Gastroesophageal sphincter (tissue), 4 donors: ENCODE results near the gene MECR. TPM values are rescaled to one million over a fixed set of nuclear protein-coding genes. Genes with fewer than 3 reads are reported as not detected.

Experiments
- ATAC-seq: fragments of 150-250 bp; one replicate; pipeline ENCODE4 v1.9.1; 2016; ENCODE audit warnings: mild to moderate bottlenecking, moderate library complexity
- H3K27ac ChIP-seq, 4 donors: fragments of 200-600 bp; sonication (generic) in 3 of 4; 1 replicate in 3 of 4; 2 replicates in 1 of 4; pipeline ENCODE4 v1.5.1; 2016 to 2019
- H3K27me3 ChIP-seq: fragments of 200-600 bp; sonication (generic); one replicate; pipeline ENCODE4 v1.5.1; 2019
- H3K36me3 ChIP-seq, 2 donors: fragments of 200-600 bp; sonication (generic); one replicate each; pipeline ENCODE4 v1.5.1; 2019; ENCODE audit warnings: control low read depth in 1 of 2
- H3K4me1 ChIP-seq, 3 donors: fragments of 200-600 bp; sonication (generic); 1 replicate in 2 of 3; 2 replicates in 1 of 3; pipeline ENCODE4 v1.5.1; 2016 to 2019; ENCODE audit warnings: control low read depth in 2 of 3
- H3K4me3 ChIP-seq, 2 donors: fragments of 200-600 bp; sonication (generic); one replicate each; pipeline ENCODE4 v1.5.1; 2019; ENCODE audit warnings: mild to moderate bottlenecking in 1 of 2, moderate library complexity in 1 of 2
- H3K9me3 ChIP-seq, 3 donors: fragments of 200-600 bp; sonication (generic); one replicate each; pipeline ENCODE4 v1.5.1; 2017 to 2019; ENCODE audit warnings: control low read depth in 2 of 3
- CTCF ChIP-seq, 4 experiments: fragments of 200-600 bp in 2 of 4; fragments of 450-650 bp in 2 of 4; sonication (generic) in 1 of 4; IDR thresholded peaks; one replicate each; pipeline ENCODE4 v1.5.1; 2017 to 2019; ENCODE audit warnings: antibody characterized with exemption in 4 of 4, mild to moderate bottlenecking in 2 of 4, moderate library complexity in 2 of 4
- EP300 ChIP-seq: sonication (generic); formaldehyde crosslinking; IDR thresholded peaks from one replicate; pipeline ENCODE4 v1.6.1; 2017; ENCODE audit warnings: antibody characterized with exemption, mild to moderate bottlenecking
- POLR2A ChIP-seq, 2 donors: fragments of 450-650 bp; IDR thresholded peaks; one replicate each; pipeline ENCODE4 v1.6.1; 2017; ENCODE audit warnings: antibody characterized with exemption in 2 of 2, mild to moderate bottlenecking in 2 of 2, moderate library complexity in 1 of 2
- POLR2AphosphoS5 ChIP-seq: sonication (generic); formaldehyde crosslinking; IDR thresholded peaks from one replicate; pipeline ENCODE4 v1.6.1; 2017; ENCODE audit warnings: antibody characterized with exemption
- WGBS, 2 donors: methylation state at CpG; one replicate each; pipeline ENCODE4 v1.1.5; 2018; ENCODE audit warnings: low coverage in 1 of 2; 5-methylcytosine and 5-hydroxymethylcytosine counted together
- total RNA-seq, 4 donors: library from RNA; depleted of rRNA; stranded (reverse); fragments of >200 nt; gene quantifications; one replicate each; pipeline ENCODE4 v1.1.0, GENCODE V29; 2016

Gene MECR
- total RNA-seq, 4 donors from 2014 or later: 8.2 to 17.1 (median 12.9) TPM

GRCh38 chr1:29208442-29208841 lies 22.3 kb downstream of the MECR start:
- no peak for ATAC-seq
- no peak for TF ChIP-seq EP300
- no peak for TF ChIP-seq CTCF (IDR thresholded peaks at IDR 0.05)
- TF ChIP-seq POLR2AphosphoS5: no peak
- no peak for TF ChIP-seq POLR2A (IDR thresholded peaks at IDR 0.05)
- Histone ChIP-seq H3K9me3 (no peaks in the 10 kb centered on the region), H3K4me1 (no peaks in the 10 kb centered on the region), H3K4me3 (no peak overlapping the region), H3K36me3 (peaks cover 0 to 81% of the 10 kb centered on the region in 2 donors), H3K27me3 (no peaks in the 10 kb centered on the region), H3K27ac (no peak overlapping the region)
- 71 to 79% methylated on average over 4 of the region's 4 CpGs for WGBS, 2 donors

GRCh38 chr1:29202584-29203340 lies 28.0 kb downstream of the MECR start:
- 17 to 58% methylated on average over 3 to 10 of the region's 14 CpGs for WGBS, 2 donors
- TF ChIP-seq POLR2A (IDR thresholded peaks at IDR 0.05): no peak
- peak; percentile 91 for TF ChIP-seq POLR2AphosphoS5
- no peak for TF ChIP-seq EP300
- TF ChIP-seq CTCF (IDR thresholded peaks at IDR 0.05): peak in 3 of 4 experiments; percentile 95 to 98 (median 97)
- H3K9me3 ChIP-seq: no peaks in the 10 kb centered on the region
- no peak overlapping the region for H3K4me3 ChIP-seq
- H3K27me3 ChIP-seq: no peaks in the 10 kb centered on the region
- ATAC-seq: peak; percentile 98
- H3K27ac ChIP-seq: peak overlapping the region; percentile 75 to 89 (median 78)
- H3K4me1 ChIP-seq: peaks cover 3 to 12% (median 10%) of the 10 kb centered on the region in 3 donors
- H3K36me3 ChIP-seq: peaks cover 0 to 81% of the 10 kb centered on the region in 2 donors

- no peak for ATAC-seq
- 60% methylated on average over 1 of the region's 1 CpG; no CpG with 5 or more reads in 1 of the 2 donors for WGBS, 2 donors
Observed at GRCh38 chr1:29202053-29202452, 28.7 kb downstream of the MECR start.

GRCh38 chr1:29201595-29202051 lies 29.1 kb downstream of the MECR start:
- no peak for TF ChIP-seq POLR2AphosphoS5
- TF ChIP-seq EP300: no peak
- TF ChIP-seq CTCF (IDR thresholded peaks at IDR 0.05): no peak
- no peak for TF ChIP-seq POLR2A (IDR thresholded peaks at IDR 0.05)
- H3K4me3 ChIP-seq: no peak overlapping the region
- ATAC-seq: no peak
- WGBS, 2 donors: 90 to 95% methylated on average over 2 to 6 of the region's 6 CpGs
- peaks cover 0 to 86% of the 10 kb centered on the region in 2 donors for H3K36me3 ChIP-seq
- H3K27ac ChIP-seq: peak overlapping the region in 3 of 4 donors; percentile 75 to 89 (median 76)
- H3K4me1 ChIP-seq: peaks cover 3 to 12% (median 10%) of the 10 kb centered on the region in 3 donors
- no peaks in the 10 kb centered on the region for H3K27me3 ChIP-seq
- no peaks in the 10 kb centered on the region for H3K9me3 ChIP-seq

More at GRCh38 chr1:29202053-29202452, 28.7 kb downstream of the MECR start:
- peaks cover 3 to 12% (median 10%) of the 10 kb centered on the region in 3 donors for H3K4me1 ChIP-seq
- H3K4me3 ChIP-seq: no peak overlapping the region
- peaks cover 0 to 86% of the 10 kb centered on the region in 2 donors for H3K36me3 ChIP-seq
- no peaks in the 10 kb centered on the region for H3K27me3 ChIP-seq
- peak overlapping the region; percentile 75 to 89 (median 78) for H3K27ac ChIP-seq
- TF ChIP-seq EP300 (no peak), POLR2AphosphoS5 (no peak)
- no peaks in the 10 kb centered on the region for H3K9me3 ChIP-seq

- no peaks in the 10 kb centered on the region for H3K9me3 ChIP-seq
- no peak for ATAC-seq
- TF ChIP-seq POLR2A (IDR thresholded peaks at IDR 0.05): no peak
- no peak for TF ChIP-seq CTCF (IDR thresholded peaks at IDR 0.05)
- H3K27ac ChIP-seq: peak overlapping the region in 1 of 4 donors; percentile 76
- H3K27me3 ChIP-seq: no peaks in the 10 kb centered on the region
- peaks cover 0 to 86% of the 10 kb centered on the region in 2 donors for H3K36me3 ChIP-seq
- 86% methylated on average over 5 of the region's 5 CpGs; no CpG with 5 or more reads in 1 of the 2 donors for WGBS, 2 donors
- no peak overlapping the region for H3K4me3 ChIP-seq
- peaks cover 3 to 12% (median 10%) of the 10 kb centered on the region in 3 donors for H3K4me1 ChIP-seq
Observed at GRCh38 chr1:29200906-29201594, 29.7 kb downstream of the MECR start.
